DND-41 (cell line): ENCODE data around the gene PCED1B.
A peak's percentile ranks its signal among the peaks of the same experiment; 100 is the strongest.

Source experiments
- ATAC-seq: fragments of 200-7000 bp; cut with Tn5 transposase; 3 replicates; pipeline ENCODE4 v1.9.1; 2021; ENCODE audit warnings: low read depth; ENCODE audit not compliant: insufficient read depth
- DNase-seq: peaks from one replicate; pipeline ENCODE4 v3.0.0-alpha.2; 2020
- H2AFZ ChIP-seq: 2 replicates; pipeline ENCODE4 v1.6.0; 2012; ENCODE audit warnings: low read depth, low read length
- H3K27ac ChIP-seq: 2 replicates; pipeline ENCODE4 v1.5.1; 2012; ENCODE audit warnings: low read length, inconsistent platforms
- H3K27me3 ChIP-seq: fragments of 200-600 bp; sonication (generic); 2 replicates; pipeline ENCODE4 v1.6.0; 2012; ENCODE audit warnings: low read length, mild to moderate bottlenecking, inconsistent platforms; ENCODE audit not compliant: insufficient read depth, poor library complexity
- H3K36me3 ChIP-seq: 2 replicates; pipeline ENCODE4 v1.5.1; 2012; ENCODE audit warnings: low read length, inconsistent platforms; ENCODE audit not compliant: insufficient read depth
- H3K4me1 ChIP-seq: 2 replicates; pipeline ENCODE4 v1.5.1; 2012; ENCODE audit warnings: mild to moderate bottlenecking, low read length; ENCODE audit not compliant: insufficient read depth
- H3K4me2 ChIP-seq: 2 replicates; pipeline ENCODE4 v1.6.0; 2012; ENCODE audit warnings: mild to moderate bottlenecking, moderate library complexity, low read length, inconsistent platforms; ENCODE audit not compliant: insufficient read depth
- H3K4me3 ChIP-seq, 2 experiments: fragments of 200-600 bp in 1 of 2; shearing (Covaris generic) in 1 of 2; 2 replicates each; pipeline ENCODE4 v1.5.1; 2012 to 2016; ENCODE audit warnings: inconsistent platforms in 2 of 2, low read length in 2 of 2, mild to moderate bottlenecking in 2 of 2, low read depth in 1 of 2, moderate library complexity in 1 of 2
- H3K79me2 ChIP-seq: 2 replicates; pipeline ENCODE4 v1.6.0; 2012; ENCODE audit warnings: low read length, inconsistent platforms; ENCODE audit not compliant: insufficient read depth
- H3K9ac ChIP-seq: 2 replicates; pipeline ENCODE4 v1.6.0; 2012; ENCODE audit warnings: low read depth, mild to moderate bottlenecking, inconsistent platforms, low read length, moderate library complexity
- H3K9me3 ChIP-seq: 2 replicates; pipeline ENCODE4 v1.5.1; 2012; ENCODE audit warnings: low read length, moderate library complexity, mild to moderate bottlenecking, inconsistent platforms; ENCODE audit not compliant: insufficient read depth, severe bottlenecking
- H4K20me1 ChIP-seq: 2 replicates; pipeline ENCODE4 v1.6.0; 2012; ENCODE audit warnings: low read length; ENCODE audit not compliant: insufficient read depth
- CTCF ChIP-seq: IDR thresholded peaks from 2 replicates; pipeline ENCODE4 v1.5.1; 2012; ENCODE audit warnings: borderline replicate concordance, low read length, moderate library complexity, mild to moderate bottlenecking; ENCODE audit not compliant: poor library complexity, severe bottlenecking; ENCODE audit errors: extremely low read depth
- EZH2 ChIP-seq: IDR thresholded peaks from 3 replicates; pipeline ENCODE4 v1.6.1; 2012; ENCODE audit warnings: borderline replicate concordance, low read depth, mild to moderate bottlenecking, moderate library complexity, low read length, inconsistent platforms; ENCODE audit not compliant: severe bottlenecking

Gene PCED1B

GRCh38 chr12:47082796-47083621, 3.6 kb downstream of the PCED1B start:
- no peak for ATAC-seq
- H4K20me1 ChIP-seq: no peaks in the 10 kb centered on the region
- peaks cover 20% of the 10 kb centered on the region for H3K27me3 ChIP-seq
- no peak overlapping the region for H3K4me2 ChIP-seq
- H3K9ac ChIP-seq: no peak overlapping the region
- H3K27ac ChIP-seq: no peak overlapping the region
- no peak for DNase-seq
- H3K79me2 ChIP-seq: no peaks in the 10 kb centered on the region
- TF ChIP-seq CTCF (no peak), EZH2 (no peak)
- H3K4me1 ChIP-seq: peaks cover 13% of the 10 kb centered on the region
- no peaks in the 10 kb centered on the region for H3K9me3 ChIP-seq
- no peak overlapping the region for H3K4me3 ChIP-seq
- H3K36me3 ChIP-seq: no peaks in the 10 kb centered on the region
- no peak overlapping the region for H2AFZ ChIP-seq

DNA sequence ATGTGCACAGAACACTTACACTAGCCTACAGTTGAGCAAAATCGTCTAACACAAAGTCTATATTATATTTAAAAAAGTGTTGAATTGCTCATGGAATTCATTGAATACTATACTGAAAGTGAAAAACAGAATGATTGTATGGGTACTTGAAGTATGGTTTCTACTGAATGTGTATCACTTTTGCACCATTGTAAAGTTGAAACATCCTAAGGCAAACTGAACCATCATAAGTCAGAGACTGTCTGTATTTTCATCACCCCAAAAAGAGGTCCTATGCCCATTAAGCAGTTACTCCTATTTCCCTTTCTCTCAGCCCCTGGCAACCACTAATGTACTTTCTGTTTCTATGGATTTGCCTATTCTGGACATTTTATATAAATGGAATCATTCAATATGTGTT, 4.8 kb downstream of the PCED1B start:
- no peak for TF ChIP-seq CTCF
- no peak for TF ChIP-seq EZH2
- Histone ChIP-seq H3K4me1 (peaks cover 8% of the 10 kb centered on the region), H3K79me2 (no peaks in the 10 kb centered on the region), H3K36me3 (no peaks in the 10 kb centered on the region), H2AFZ (no peak overlapping the region), H3K4me3 (no peak overlapping the region), H3K27me3 (peaks cover 9% of the 10 kb centered on the region), H4K20me1 (no peaks in the 10 kb centered on the region), H3K9me3 (no peaks in the 10 kb centered on the region), H3K27ac (no peak overlapping the region), H3K4me2 (no peak overlapping the region), H3K9ac (no peak overlapping the region)
- ATAC-seq (no peak), DNase-seq (no peak)

DNA sequence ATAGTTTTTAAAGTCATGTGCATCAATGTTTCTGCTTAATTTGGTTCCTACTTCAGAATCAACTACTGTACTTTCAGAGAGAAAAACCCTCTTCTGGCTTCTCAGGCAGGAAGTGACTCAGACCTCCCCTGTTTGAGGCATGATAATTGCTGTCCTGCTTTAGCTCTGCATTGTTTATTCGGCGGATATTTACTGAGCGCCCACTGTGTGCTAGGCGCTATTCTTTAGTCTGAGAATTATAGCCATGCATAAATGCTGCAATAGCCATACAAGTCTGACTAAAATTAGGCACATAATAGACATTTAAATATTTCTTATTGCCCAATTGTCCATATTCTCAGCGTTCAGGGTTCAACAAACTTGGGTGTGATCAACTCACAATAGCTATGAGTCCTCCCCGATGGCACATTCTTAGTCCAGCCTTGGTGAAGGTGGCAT, 6.4 kb downstream of the PCED1B start:
- H3K27ac ChIP-seq: no peak overlapping the region
- H3K27me3 ChIP-seq: no peaks in the 10 kb centered on the region
- DNase-seq (peak; percentile 11), ATAC-seq (peak; percentile 62)
- H3K36me3 ChIP-seq: no peaks in the 10 kb centered on the region
- H4K20me1 ChIP-seq: no peaks in the 10 kb centered on the region
- H3K4me1 ChIP-seq: no peaks in the 10 kb centered on the region
- no peak overlapping the region for H3K9ac ChIP-seq
- TF ChIP-seq CTCF (no peak), EZH2 (no peak)
- no peak overlapping the region for H3K4me3 ChIP-seq
- no peak overlapping the region for H3K4me2 ChIP-seq
- H3K9me3 ChIP-seq: no peaks in the 10 kb centered on the region
- H3K79me2 ChIP-seq: no peaks in the 10 kb centered on the region
- no peak overlapping the region for H2AFZ ChIP-seq
